ENCODE measurements around the gene CHST11. TPM values are rescaled to one million over a fixed set of nuclear protein-coding genes. Genes with fewer than 3 reads are reported as not detected.

Gene CHST11
- total RNA-seq (10 to 100 TPM; 45.0 to 65.1 (median 56.1) TPM), polyA plus RNA-seq (1 to 10 TPM; 5.2 to 6.1 (median 5.8) TPM)
- long read RNA-seq, donor 1, full-length matches to known transcripts, result 14 of 14 reads
- long read RNA-seq, donor 1, partial matches to known transcripts, result 0 of 14 reads
- long read RNA-seq, donor 1, other reads (novel, unspliced or antisense), result 0 of 14 reads
- long read RNA-seq, donor 2, full-length matches to known transcripts, result 8 of 8 reads
- long read RNA-seq, donor 2, partial matches to known transcripts, result 0 of 8 reads
- long read RNA-seq, donor 2, other reads (novel, unspliced or antisense), result 0 of 8 reads

DNA sequence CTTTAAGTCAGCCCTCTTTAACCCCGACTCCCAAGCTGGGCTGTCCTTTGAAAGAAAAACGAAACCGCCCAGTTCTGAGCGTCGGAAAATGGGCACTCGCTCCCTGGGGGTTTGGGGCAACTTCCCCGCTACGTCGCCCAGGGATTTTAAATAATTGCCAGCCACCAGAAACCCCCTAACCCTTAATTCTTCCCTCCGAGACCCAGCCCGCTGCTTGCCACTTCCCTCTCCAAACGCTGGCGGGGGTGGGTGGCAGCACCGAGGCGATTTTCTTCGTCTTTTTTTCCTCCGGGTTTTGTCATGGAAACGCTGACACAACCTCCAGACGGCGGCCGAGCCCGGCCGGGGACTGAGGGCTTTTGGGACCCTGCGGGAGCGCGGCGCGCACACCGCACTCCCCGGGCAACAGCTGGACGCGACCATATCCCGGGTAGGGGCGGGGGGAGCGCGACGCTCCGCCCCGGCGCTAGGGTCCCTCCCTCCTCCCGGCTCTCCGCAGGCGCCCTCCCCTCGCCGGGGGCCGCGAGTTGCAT lies at the start of gene CHST11:
CHST11 (plus strand) TSS at position 532 of the 533 bp plus-strand sequence.
- peak within 1 kb of the TSS; percentile 87 to 100 (median 94) for H3K4me3 ChIP-seq
- H3K9me3 ChIP-seq, result no peaks in the 10 kb centered on the region
- peak; percentile 96 for DNase-seq
- peaks cover 18 to 52% (median 36%) of the 10 kb centered on the region in 6 donors for H3K4me1 ChIP-seq
- TF ChIP-seq, protein P1, sequence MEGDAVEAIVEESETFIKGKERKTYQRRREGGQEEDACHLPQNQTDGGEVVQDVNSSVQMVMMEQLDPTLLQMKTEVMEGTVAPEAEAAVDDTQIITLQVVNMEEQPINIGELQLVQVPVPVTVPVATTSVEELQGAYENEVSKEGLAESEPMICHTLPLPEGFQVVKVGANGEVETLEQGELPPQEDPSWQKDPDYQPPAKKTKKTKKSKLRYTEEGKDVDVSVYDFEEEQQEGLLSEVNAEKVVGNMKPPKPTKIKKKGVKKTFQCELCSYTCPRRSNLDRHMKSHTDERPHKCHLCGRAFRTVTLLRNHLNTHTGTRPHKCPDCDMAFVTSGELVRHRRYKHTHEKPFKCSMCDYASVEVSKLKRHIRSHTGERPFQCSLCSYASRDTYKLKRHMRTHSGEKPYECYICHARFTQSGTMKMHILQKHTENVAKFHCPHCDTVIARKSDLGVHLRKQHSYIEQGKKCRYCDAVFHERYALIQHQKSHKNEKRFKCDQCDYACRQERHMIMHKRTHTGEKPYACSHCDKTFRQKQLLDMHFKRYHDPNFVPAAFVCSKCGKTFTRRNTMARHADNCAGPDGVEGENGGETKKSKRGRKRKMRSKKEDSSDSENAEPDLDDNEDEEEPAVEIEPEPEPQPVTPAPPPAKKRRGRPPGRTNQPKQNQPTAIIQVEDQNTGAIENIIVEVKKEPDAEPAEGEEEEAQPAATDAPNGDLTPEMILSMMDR (IDR thresholded peaks at IDR 0.05 in 8 of 11, conservative IDR thresholded peaks at IDR 0.05 in 3 of 11), result peak in 6 of 11 experiments; percentile 33 to 50 (median 40)
- TF ChIP-seq POLR2AphosphoS5 (IDR thresholded peaks at IDR 0.05), result peak; percentile 70 to 89 (median 84)
- TF ChIP-seq POLR2A (IDR thresholded peaks at IDR 0.05), result no peak
- H3K36me3 ChIP-seq, result no peaks in the 10 kb centered on the region
- no peaks in the 10 kb centered on the region for H3K27me3 ChIP-seq (replicated peaks in 1 of 7)
- 0 to 1% (median 0%) methylated on average over 37 to 47 of the region's 47 CpGs for WGBS, 5 donors
- intact Hi-C loops (cut with DNase I; ENCODE audit: low total_unique reads), result loop anchor here (2.0 to 10.0 kb wide), 2 partner anchors 56 to 418 kb away; no protein-coding TSS in a partner anchor
- peak within 1 kb of the TSS; percentile 84 to 93 (median 90) for H3K27ac ChIP-seq

- 87 to 95% (median 91%) methylated on average over 5 of the region's 5 CpGs for WGBS, 5 donors
- no peak overlapping the region for H3K27ac ChIP-seq
- H3K4me1 ChIP-seq, result peaks cover 0 to 10% (median 0%) of the 10 kb centered on the region in 6 donors
- no peak overlapping the region for H3K4me3 ChIP-seq
- DNase-seq, result no peak
- H3K9me3 ChIP-seq, result no peaks in the 10 kb centered on the region
- intact Hi-C loops (cut with DNase I; ENCODE audit: low total_unique reads), result no loop called here
- no peaks in the 10 kb centered on the region for H3K27me3 ChIP-seq (replicated peaks in 1 of 7)
- no peaks in the 10 kb centered on the region for H3K36me3 ChIP-seq
- TF ChIP-seq, protein P1 (IDR thresholded peaks at IDR 0.05 in 8 of 11, conservative IDR thresholded peaks at IDR 0.05 in 3 of 11), result no peak
- TF ChIP-seq POLR2AphosphoS5 (IDR thresholded peaks at IDR 0.05) (no peak), POLR2A (IDR thresholded peaks at IDR 0.05) (no peak)
Measured at GRCh38 chr12:104407438-104407837, 49.3 kb upstream of the CHST11 start.

DNA sequence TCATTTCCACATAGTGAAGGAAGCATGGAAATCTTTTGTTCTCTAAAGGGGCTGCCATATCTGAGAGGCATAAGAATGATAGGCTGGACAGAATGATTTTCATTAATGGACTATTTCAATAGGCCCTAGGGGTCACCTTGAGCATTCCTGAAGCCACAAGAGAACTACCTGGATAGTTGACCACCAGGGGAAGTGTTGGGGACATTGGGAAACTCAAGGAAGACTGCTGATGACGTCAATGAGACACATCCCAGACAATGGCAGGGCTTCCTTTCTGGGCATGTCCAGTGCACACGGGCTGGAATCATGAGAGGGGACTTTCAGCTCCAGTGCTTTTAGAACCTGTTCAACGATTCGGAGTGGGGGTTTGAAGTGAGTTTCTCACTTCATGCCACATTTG lies 48.8 kb upstream of the CHST11 start:
- Histone ChIP-seq H3K27ac (no peak overlapping the region), H3K4me3 (no peak overlapping the region), H3K4me1 (peaks cover 0 to 10% (median 0%) of the 10 kb centered on the region in 6 donors), H3K9me3 (no peaks in the 10 kb centered on the region), H3K27me3 (replicated peaks in 1 of 7) (no peaks in the 10 kb centered on the region), H3K36me3 (no peaks in the 10 kb centered on the region)
- TF ChIP-seq, protein P1 (IDR thresholded peaks at IDR 0.05 in 8 of 11, conservative IDR thresholded peaks at IDR 0.05 in 3 of 11), result no peak
- TF ChIP-seq POLR2A (IDR thresholded peaks at IDR 0.05) (no peak), POLR2AphosphoS5 (IDR thresholded peaks at IDR 0.05) (no peak)
- 40 to 87% (median 59%) methylated on average over 4 of the region's 4 CpGs for WGBS, 5 donors
- DNase-seq, result no peak
- intact Hi-C loops (cut with DNase I; ENCODE audit: low total_unique reads), result no loop called here

GRCh38 chr12:104410326-104410725 lies 46.4 kb upstream of the CHST11 start:
- no peaks in the 10 kb centered on the region for H3K27me3 ChIP-seq (replicated peaks in 1 of 7)
- H3K4me1 ChIP-seq, result peaks cover 0 to 16% (median 0%) of the 10 kb centered on the region in 6 donors
- no peaks in the 10 kb centered on the region for H3K36me3 ChIP-seq
- intact Hi-C loops (cut with DNase I; ENCODE audit: low total_unique reads), result no loop called here
- H3K4me3 ChIP-seq, result no peak overlapping the region
- no peaks in the 10 kb centered on the region for H3K9me3 ChIP-seq
- DNase-seq, result no peak
- no peak overlapping the region for H3K27ac ChIP-seq
- no peak for TF ChIP-seq POLR2A (IDR thresholded peaks at IDR 0.05)
- no peak for TF ChIP-seq POLR2AphosphoS5 (IDR thresholded peaks at IDR 0.05)
- TF ChIP-seq, protein P1 (IDR thresholded peaks at IDR 0.05 in 8 of 11, conservative IDR thresholded peaks at IDR 0.05 in 3 of 11), result no peak

Measured in spleen (tissue), 13 donors.